ENCODE measurements around the gene HOMEZ. TPM values are rescaled to one million over a fixed set of nuclear protein-coding genes. Genes with fewer than 3 reads are reported as not detected.

The HOMEZ gene, protein sequence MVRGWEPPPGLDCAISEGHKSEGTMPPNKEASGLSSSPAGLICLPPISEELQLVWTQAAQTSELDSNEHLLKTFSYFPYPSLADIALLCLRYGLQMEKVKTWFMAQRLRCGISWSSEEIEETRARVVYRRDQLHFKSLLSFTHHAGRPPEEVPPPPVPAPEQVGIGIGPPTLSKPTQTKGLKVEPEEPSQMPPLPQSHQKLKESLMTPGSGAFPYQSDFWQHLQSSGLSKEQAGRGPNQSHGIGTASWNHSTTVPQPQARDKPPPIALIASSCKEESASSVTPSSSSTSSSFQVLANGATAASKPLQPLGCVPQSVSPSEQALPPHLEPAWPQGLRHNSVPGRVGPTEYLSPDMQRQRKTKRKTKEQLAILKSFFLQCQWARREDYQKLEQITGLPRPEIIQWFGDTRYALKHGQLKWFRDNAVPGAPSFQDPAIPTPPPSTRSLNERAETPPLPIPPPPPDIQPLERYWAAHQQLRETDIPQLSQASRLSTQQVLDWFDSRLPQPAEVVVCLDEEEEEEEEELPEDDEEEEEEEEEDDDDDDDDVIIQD
- 10 to 100 TPM in 2 of 4 donors, 1 to 10 TPM in 2; 1.9 to 12.9 (median 8.6) TPM for total RNA-seq

DNA sequence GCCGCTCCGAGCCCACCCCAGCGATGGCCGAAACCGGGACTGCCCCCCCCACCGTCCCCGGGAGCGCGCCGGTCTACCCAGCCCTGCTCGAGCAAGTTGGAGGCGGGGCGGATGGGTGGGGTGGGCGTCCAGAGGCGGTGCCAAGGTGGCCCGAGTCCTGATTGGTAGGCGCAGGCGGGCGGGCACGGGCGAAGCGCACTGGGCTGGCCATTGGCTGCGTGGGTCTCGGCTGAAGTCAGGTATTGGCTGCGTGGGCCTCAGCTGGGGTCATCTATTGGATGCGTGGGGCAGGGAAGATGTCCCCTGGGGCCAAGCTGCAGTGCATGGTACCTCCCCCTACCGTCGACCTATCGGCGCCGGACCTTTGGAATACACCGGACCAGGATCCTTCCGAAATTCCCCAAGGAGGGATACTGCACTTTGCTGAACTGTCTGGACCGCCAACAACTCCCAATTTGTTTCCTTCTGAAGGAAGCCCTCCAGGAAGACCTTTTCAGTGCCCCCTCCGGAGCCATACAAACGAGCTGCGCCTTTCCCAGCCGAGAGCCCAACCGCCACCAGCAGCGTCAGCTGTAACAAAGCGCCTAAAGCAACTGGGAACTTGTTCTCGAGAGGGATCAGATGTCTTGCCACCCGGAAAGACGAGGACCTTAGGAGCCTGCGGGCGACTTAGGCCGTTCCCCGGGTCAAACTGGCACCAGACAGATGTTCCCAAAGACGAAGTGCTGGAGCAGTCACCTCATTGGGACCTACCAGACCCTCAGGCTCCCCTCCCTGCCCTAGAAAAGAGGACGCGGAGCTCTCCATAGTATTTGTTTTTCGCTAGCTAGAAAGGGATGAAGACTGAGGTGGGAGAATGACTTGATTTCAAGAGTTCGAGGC lies at the start of gene HOMEZ:
Gene HOMEZ, minus strand, starts transcription at position 113 of the 882 bp plus-strand sequence. CDS start 180 bp downstream, outside the sequence.
- H3K27ac ChIP-seq = peak within 1 kb of the TSS; percentile 91 to 98 (median 95)
- peaks cover 5 to 22% (median 15%) of the 10 kb centered on the region in 4 donors for H3K4me1 ChIP-seq
- 0 to 1% methylated on average over 2 to 38 of the region's 53 CpGs for WGBS, 2 donors (ENCODE audit: low coverage in 1 of 2)
- TF ChIP-seq, protein P1, sequence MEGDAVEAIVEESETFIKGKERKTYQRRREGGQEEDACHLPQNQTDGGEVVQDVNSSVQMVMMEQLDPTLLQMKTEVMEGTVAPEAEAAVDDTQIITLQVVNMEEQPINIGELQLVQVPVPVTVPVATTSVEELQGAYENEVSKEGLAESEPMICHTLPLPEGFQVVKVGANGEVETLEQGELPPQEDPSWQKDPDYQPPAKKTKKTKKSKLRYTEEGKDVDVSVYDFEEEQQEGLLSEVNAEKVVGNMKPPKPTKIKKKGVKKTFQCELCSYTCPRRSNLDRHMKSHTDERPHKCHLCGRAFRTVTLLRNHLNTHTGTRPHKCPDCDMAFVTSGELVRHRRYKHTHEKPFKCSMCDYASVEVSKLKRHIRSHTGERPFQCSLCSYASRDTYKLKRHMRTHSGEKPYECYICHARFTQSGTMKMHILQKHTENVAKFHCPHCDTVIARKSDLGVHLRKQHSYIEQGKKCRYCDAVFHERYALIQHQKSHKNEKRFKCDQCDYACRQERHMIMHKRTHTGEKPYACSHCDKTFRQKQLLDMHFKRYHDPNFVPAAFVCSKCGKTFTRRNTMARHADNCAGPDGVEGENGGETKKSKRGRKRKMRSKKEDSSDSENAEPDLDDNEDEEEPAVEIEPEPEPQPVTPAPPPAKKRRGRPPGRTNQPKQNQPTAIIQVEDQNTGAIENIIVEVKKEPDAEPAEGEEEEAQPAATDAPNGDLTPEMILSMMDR (IDR thresholded peaks at IDR 0.05) = peak in 1 of 5 experiments; percentile 13
- TF ChIP-seq POLR2AphosphoS5 (IDR thresholded peaks at IDR 0.05) (peak; percentile 78 to 83 (median 79)), POLR2A (IDR thresholded peaks at IDR 0.05) (peak; percentile 85), EP300 (IDR thresholded peaks at IDR 0.05; ENCODE audit: low read depth) (no peak)
- peak within 1 kb of the TSS; percentile 70 to 96 (median 82) for H3K4me3 ChIP-seq
- in situ Hi-C loops (cut with MboI; ENCODE audit: low pct_ligation_motif_present in 1 of 4, low pct_unique_long_range_greater_than_20kb in 1 of 4, low sequenced_read_pairs in 3 of 4) = loop anchor here in 3 of 4 donors (25.0 kb wide), 1 partner anchor 174 kb away; the partner anchor contains the start of genes CEBPE (in 3 of the 3) and CIROP (in 3 of the 3)
- peaks cover 0 to 4% (median 0%) of the 10 kb centered on the region in 4 donors for H3K36me3 ChIP-seq
- intact Hi-C loops (cut with DNase I; ENCODE audit: low total_unique reads) = no loop called here
- H3K27me3 ChIP-seq = no peaks in the 10 kb centered on the region
- DNase-seq = peak; percentile 99
- no peaks in the 10 kb centered on the region for H3K9me3 ChIP-seq

DNA sequence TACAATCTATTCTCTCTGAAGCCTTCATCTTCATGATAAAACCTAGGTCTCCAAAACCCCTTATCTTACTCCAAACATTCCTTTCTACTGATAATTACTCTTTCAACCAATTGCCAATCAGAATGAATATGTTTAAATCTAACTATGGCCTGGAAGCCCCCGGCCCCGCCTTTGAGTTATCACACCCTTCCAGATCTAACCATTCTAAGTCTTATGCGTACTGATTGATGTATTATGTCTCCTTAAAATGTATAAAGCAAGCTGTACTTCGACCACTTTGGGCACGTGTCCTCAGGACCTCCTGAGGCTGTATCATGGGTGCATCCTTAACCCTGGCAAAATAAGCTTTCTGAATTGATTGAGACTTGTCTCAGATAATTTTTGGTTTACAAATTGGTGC lies 49.7 kb upstream of the HOMEZ start:
- in situ Hi-C loops (cut with MboI; ENCODE audit: low pct_ligation_motif_present in 1 of 4, low pct_unique_long_range_greater_than_20kb in 1 of 4, low sequenced_read_pairs in 3 of 4) = loop anchor here in 2 of 4 donors (25.0 kb wide), 1 partner anchor 227 kb away; the partner anchor contains the start of genes AP1G2 (in 2 of the 2), THTPA (in 2 of the 2) and ZFHX2 (in 2 of the 2)
- intact Hi-C loops (cut with DNase I; ENCODE audit: low total_unique reads) = no loop called here
- Histone ChIP-seq H3K36me3 (no peaks in the 10 kb centered on the region), H3K4me3 (no peak overlapping the region), H3K9me3 (peaks cover 0 to 4% of the 10 kb centered on the region in 2 donors), H3K4me1 (no peaks in the 10 kb centered on the region), H3K27me3 (peaks cover 4% of the 10 kb centered on the region), H3K27ac (no peak overlapping the region)
- no peak for DNase-seq
- 82 to 85% methylated on average over 5 of the region's 5 CpGs for WGBS, 2 donors (ENCODE audit: low coverage in 1 of 2)
- no peak for TF ChIP-seq POLR2AphosphoS5 (IDR thresholded peaks at IDR 0.05)
- no peak for TF ChIP-seq POLR2A (IDR thresholded peaks at IDR 0.05)
- no peak for TF ChIP-seq EP300 (IDR thresholded peaks at IDR 0.05; ENCODE audit: low read depth)
- TF ChIP-seq, protein P1 (IDR thresholded peaks at IDR 0.05) = no peak

DNA sequence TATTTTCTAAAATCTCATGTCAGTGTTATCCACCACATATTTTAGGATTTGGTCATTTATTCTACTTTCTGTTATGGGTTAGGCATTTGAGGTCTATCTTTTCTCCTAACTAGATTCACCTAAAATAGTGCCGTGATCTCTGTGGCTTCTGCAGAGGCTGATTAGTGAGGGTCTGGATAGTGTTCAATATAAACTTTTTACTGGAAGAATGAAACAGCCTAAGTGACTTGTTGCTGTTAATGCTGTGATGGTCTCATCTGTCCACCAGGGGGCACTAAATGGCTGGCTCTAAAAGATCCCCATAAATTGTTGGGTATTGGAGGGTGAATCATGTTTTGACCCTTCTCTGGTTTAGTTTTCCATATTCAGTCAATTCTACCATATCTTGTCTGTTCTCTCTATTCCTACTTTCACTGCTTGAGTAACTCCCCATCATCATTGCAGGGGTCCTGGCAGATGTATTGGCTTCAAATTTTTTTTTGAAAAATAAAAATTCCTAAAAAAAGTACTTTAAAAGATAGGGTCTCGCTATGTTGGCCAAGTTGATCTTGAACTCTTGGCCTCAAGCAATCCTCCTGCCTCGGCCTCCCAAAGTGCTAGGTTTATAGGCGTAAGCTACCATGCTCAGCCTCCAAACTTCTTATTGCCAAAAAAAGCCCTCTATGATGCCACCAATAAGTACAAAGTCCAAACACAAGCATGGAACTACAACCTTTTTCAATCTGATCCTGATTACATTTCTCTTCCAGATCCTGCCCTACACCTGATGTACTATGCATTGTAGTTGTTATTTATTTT lies 42.2 kb upstream of the HOMEZ start:
- Histone ChIP-seq H3K9me3 (no peaks in the 10 kb centered on the region), H3K27me3 (no peaks in the 10 kb centered on the region), H3K4me3 (no peak overlapping the region), H3K36me3 (peaks cover 0 to 24% (median 8%) of the 10 kb centered on the region in 4 donors), H3K4me1 (peaks cover under 1 to 8% (median 2%) of the 10 kb centered on the region in 4 donors), H3K27ac (no peak overlapping the region)
- intact Hi-C loops (cut with DNase I; ENCODE audit: low total_unique reads) = loop anchor here (2.0 kb wide), 1 partner anchor 53 kb away; no protein-coding TSS in a partner anchor
- no peak for TF ChIP-seq POLR2AphosphoS5 (IDR thresholded peaks at IDR 0.05)
- TF ChIP-seq, protein P1 (IDR thresholded peaks at IDR 0.05) = peak; percentile 85 to 90 (median 86)
- in situ Hi-C loops (cut with MboI; ENCODE audit: low pct_ligation_motif_present in 1 of 4, low pct_unique_long_range_greater_than_20kb in 1 of 4, low sequenced_read_pairs in 3 of 4) = loop anchor here in 2 of 4 donors (25.0 kb wide), 1 partner anchor 234 kb away; the partner anchor contains the start of genes AP1G2 (in 2 of the 2), THTPA (in 2 of the 2) and ZFHX2 (in 2 of the 2)
- peak; percentile 76 for DNase-seq
- 44 to 57% methylated on average over 2 to 4 of the region's 4 CpGs for WGBS, 2 donors (ENCODE audit: low coverage in 1 of 2)
